GM19239 (cell line): ENCODE results near the gene AQP2.

ENCODE experiments used
- DNase-seq: peaks from one replicate; pipeline ENCODE4 v3.0.0; 2011; ENCODE audit warnings: low spot score; ENCODE audit not compliant: insufficient read length
- FAIRE-seq: peaks from 2 replicates; lab custom pipeline; 2011; peaks lifted over from hg19 to GRCh38; lab: Jason Lieb, UNC

Gene AQP2

GRCh38 chr12:49920241-49920914, 30.2 kb upstream of the AQP2 start:
- FAIRE-seq, result no peak
- DNase-seq, result no peak

GRCh38 chr12:49920915-49921286, 29.6 kb upstream of the AQP2 start:
- FAIRE-seq, result no peak
- no peak for DNase-seq

- no peak for FAIRE-seq
- DNase-seq, result no peak
These were observed 29.2 kb upstream of the AQP2 start for GRCh38 chr12:49921299-49921698.

GRCh38 chr12:49921936-49922335, 28.6 kb upstream of the AQP2 start:
- FAIRE-seq, result no peak
- no peak for DNase-seq

- no peak for FAIRE-seq
- no peak for DNase-seq
These were observed 28.0 kb upstream of the AQP2 start for GRCh38 chr12:49922349-49923034.

GRCh38 chr12:49923035-49923644, 27.4 kb upstream of the AQP2 start:
- no peak for FAIRE-seq

GRCh38 chr12:49923880-49924556, 26.5 kb upstream of the AQP2 start:
- DNase-seq, result no peak
- no peak for FAIRE-seq

More at GRCh38 chr12:49923035-49923644, 27.4 kb upstream of the AQP2 start:
- no peak for DNase-seq

GRCh38 chr12:49924628-49925246, 25.8 kb upstream of the AQP2 start:
- DNase-seq (no peak), FAIRE-seq (no peak)

- no peak for FAIRE-seq
These were observed 24.9 kb upstream of the AQP2 start for GRCh38 chr12:49925433-49926204.

GRCh38 chr12:49928471-49928870, 22.1 kb upstream of the AQP2 start:
- DNase-seq (no peak), FAIRE-seq (no peak)

More at GRCh38 chr12:49925433-49926204, 24.9 kb upstream of the AQP2 start:
- no peak for DNase-seq

GRCh38 chr12:49929581-49929980, 21.0 kb upstream of the AQP2 start:
- no peak for DNase-seq
- FAIRE-seq, result no peak

GRCh38 chr12:49930515-49931288, 19.8 kb upstream of the AQP2 start:
- FAIRE-seq (no peak), DNase-seq (no peak)

- FAIRE-seq (no peak), DNase-seq (no peak)
These were observed 18.5 kb upstream of the AQP2 start for GRCh38 chr12:49932023-49932422.

- DNase-seq (no peak), FAIRE-seq (no peak)
These were observed 17.9 kb upstream of the AQP2 start for GRCh38 chr12:49932533-49933130.

GRCh38 chr12:49933796-49934195, 16.7 kb upstream of the AQP2 start:
- FAIRE-seq (no peak), DNase-seq (no peak)

GRCh38 chr12:49934505-49934904, 16.0 kb upstream of the AQP2 start:
- DNase-seq, result no peak
- FAIRE-seq, result no peak

GRCh38 chr12:49936925-49937324, 13.6 kb upstream of the AQP2 start:
- no peak for DNase-seq
- no peak for FAIRE-seq

- no peak for DNase-seq
- FAIRE-seq, result no peak
These were observed 12.8 kb upstream of the AQP2 start for GRCh38 chr12:49937639-49938300.
